HG03280 (cell line): ENCODE results near the gene ASAP2.

Source experiments
- ATAC-seq: cut with Tn5 transposase; IDR thresholded peaks from one replicate; pipeline ENCODE4 v1.9.1; 2021; ENCODE audit warnings: mild to moderate bottlenecking, moderate library complexity; ENCODE audit not compliant: unreplicated experiment

The ASAP2 gene

GRCh38 chr2:9291866-9292265 lies 85.3 kb downstream of the ASAP2 start:
- no peak for ATAC-seq

GRCh38 chr2:9292426-9292825 lies 85.8 kb downstream of the ASAP2 start:
- no peak for ATAC-seq

GRCh38 chr2:9294764-9295163 lies 88.2 kb downstream of the ASAP2 start:
- no peak for ATAC-seq

- no peak for ATAC-seq
These were observed 89.9 kb downstream of the ASAP2 start for GRCh38 chr2:9296559-9296958.

- no peak for ATAC-seq
These were observed 90.5 kb downstream of the ASAP2 start for GRCh38 chr2:9297156-9297555.

GRCh38 chr2:9297807-9298206 lies 91.2 kb downstream of the ASAP2 start:
- ATAC-seq: no peak

- ATAC-seq: no peak
These were observed 92.0 kb downstream of the ASAP2 start for GRCh38 chr2:9298583-9298982.

GRCh38 chr2:9299161-9300100 lies 92.8 kb downstream of the ASAP2 start:
- no peak for ATAC-seq

- ATAC-seq: no peak
These were observed 93.6 kb downstream of the ASAP2 start for GRCh38 chr2:9300214-9300613.

- ATAC-seq: no peak
These were observed 94.3 kb downstream of the ASAP2 start for GRCh38 chr2:9300829-9301453.

- ATAC-seq: no peak
These were observed 96.1 kb downstream of the ASAP2 start for GRCh38 chr2:9302755-9303154.

GRCh38 chr2:9303528-9304225 lies 97.1 kb downstream of the ASAP2 start:
- ATAC-seq: no peak

GRCh38 chr2:9306911-9307310 lies 100.3 kb downstream of the ASAP2 start:
- ATAC-seq: no peak

- ATAC-seq: no peak
These were observed 100.9 kb downstream of the ASAP2 start for GRCh38 chr2:9307535-9307934.

GRCh38 chr2:9308186-9308955 lies 101.8 kb downstream of the ASAP2 start:
- ATAC-seq: no peak

GRCh38 chr2:9309147-9309546 lies 102.5 kb downstream of the ASAP2 start:
- ATAC-seq: no peak

- ATAC-seq: no peak
These were observed 103.8 kb downstream of the ASAP2 start for GRCh38 chr2:9310377-9310776.

- no peak for ATAC-seq
These were observed 104.2 kb downstream of the ASAP2 start for GRCh38 chr2:9310798-9311197.

GRCh38 chr2:9311488-9311887 lies 104.9 kb downstream of the ASAP2 start:
- ATAC-seq: no peak

GRCh38 chr2:9312591-9312990 lies 106.0 kb downstream of the ASAP2 start:
- ATAC-seq: no peak

GRCh38 chr2:9313443-9313842 lies 106.8 kb downstream of the ASAP2 start:
- ATAC-seq: no peak
